HepG2 (cell line): ENCODE data around the gene TNFRSF25. TPM values are rescaled to one million over a fixed set of nuclear protein-coding genes. Genes with fewer than 3 reads are reported as not detected.

Experiments used
- GABPA ChIP-seq, 2 experiments: IDR thresholded peaks; 2 replicates each; pipeline ENCODE4 v1.6.1; 2011 to 2016; ENCODE audit warnings: low read depth in 2 of 2, low read length in 1 of 2, missing biosample characterization in 1 of 2, missing genetic modification characterization in 1 of 2
- PBX2 ChIP-seq: IDR thresholded peaks from 2 replicates; pipeline ENCODE4 v1.6.1; 2016; ENCODE audit warnings: control low read depth
- RARG ChIP-seq: sonication (generic); formaldehyde crosslinking; IDR thresholded peaks from 2 replicates; pipeline ENCODE4 v1.4.0; 2020; ENCODE audit warnings: low read depth, mild to moderate bottlenecking, missing genetic modification reagents
- REPIN1 ChIP-seq: sonication (generic); formaldehyde crosslinking; IDR thresholded peaks from 2 replicates; pipeline ENCODE4 v1.8.0; 2022; ENCODE audit warnings: missing genetic modification reagents, low read depth, mild to moderate bottlenecking, borderline replicate concordance
- ZBED4 ChIP-seq: sonication (generic); formaldehyde crosslinking; IDR thresholded peaks from 2 replicates; pipeline ENCODE4 v1.4.0; 2020; ENCODE audit warnings: missing genetic modification reagents, borderline replicate concordance
- ZBTB4 ChIP-seq: sonication (generic); formaldehyde crosslinking; IDR thresholded peaks from 2 replicates; pipeline ENCODE4 v1.4.0; 2020; ENCODE audit warnings: missing genetic modification reagents, mild to moderate bottlenecking, borderline replicate concordance
- ZFP62 ChIP-seq: sonication (generic); formaldehyde crosslinking; IDR thresholded peaks from 2 replicates; pipeline ENCODE4 v1.4.0; 2020; ENCODE audit warnings: missing genetic modification reagents
- polyA plus RNA-seq, 8 experiments: library from polyadenylated mRNA; depleted of rRNA in 3 of 8; stranded (reverse) in 7 of 8; unstranded in 1 of 8; fragments of >200 nt; fragmentation: Illumina TruSeq in 4 of 8; extraction: Trizol in 4 of 8; gene quantifications; 2 replicates each; pipeline versions ENCODE4 v1.2.1 to v1.2.3, GENCODE V29; 2011 to 2016; ENCODE audit warnings: low read depth in 4 of 8, missing spikeins in 1 of 8, mixed read lengths in 1 of 8; ENCODE audit not compliant: insufficient read depth in 1 of 8
- total RNA-seq, 5 experiments: library from RNA; depleted of rRNA; stranded (reverse); fragments of >200 nt; fragmentation: Illumina TruSeq; extraction: Trizol; gene quantifications; 2 replicates each; pipeline ENCODE4 v1.2.3, GENCODE V29; 2016; ENCODE audit warnings: low read depth in 1 of 5
- TF ChIP-seq, protein P1 (sequence below): sonication (generic); formaldehyde crosslinking; IDR thresholded peaks from 2 replicates; pipeline ENCODE4 v1.4.0; 2020; ENCODE audit warnings: mild to moderate bottlenecking, missing genetic modification reagents, borderline replicate concordance
- TF ChIP-seq, protein P2 (sequence below): sonication (generic); formaldehyde crosslinking; IDR thresholded peaks from 2 replicates; pipeline ENCODE4; 2020; ENCODE audit warnings: missing genetic modification reagents, mild to moderate bottlenecking, borderline replicate concordance

TNFRSF25 gene
- total and polyA plus RNA-seq, 2 of the 13 experiments (the other 11 are each of a cell fraction or from before 2014, with no cell fraction given), result 1.4 to 1.5 TPM

DNA sequence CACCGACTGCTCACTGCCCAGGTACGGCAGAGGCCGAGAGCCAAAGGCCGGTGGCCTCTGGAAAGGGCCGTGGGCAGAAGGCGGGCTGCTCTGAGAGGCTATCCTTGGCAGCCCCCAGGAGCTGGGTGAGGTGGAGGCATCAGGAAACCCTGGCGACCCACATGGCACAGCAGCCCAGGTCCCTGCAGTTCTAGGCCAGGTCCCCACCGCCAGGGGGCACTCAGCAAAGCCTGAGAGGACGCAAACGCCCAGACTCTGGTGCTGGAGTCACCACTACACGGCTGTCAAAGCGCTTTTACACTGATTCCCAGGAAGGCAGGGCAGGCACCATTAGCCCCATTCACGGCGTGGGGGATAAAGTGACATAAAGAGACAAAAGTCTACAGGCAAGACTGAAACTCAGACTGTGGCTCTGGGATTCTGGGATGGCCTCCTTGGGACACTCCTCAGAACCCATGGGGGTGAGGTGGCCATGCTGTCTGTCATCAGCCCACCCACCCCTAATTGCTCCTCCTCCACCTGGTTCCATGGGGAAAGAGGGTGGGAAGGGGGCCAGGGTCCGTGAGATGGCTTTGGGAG, 20.5 kb upstream of the TNFRSF25 start (continued):
- TF ChIP-seq ZBTB4 (CRISPR knock-in tag) (no peak), GABPA (IDR thresholded peaks at IDR 0.05; ENCODE audit: low read depth, low read length) (no peak), GABPA (CRISPR knock-in tag; IDR thresholded peaks at IDR 0.05; ENCODE audit: low read depth) (no peak), PBX2 (no peak), ZFP62 (CRISPR knock-in tag) (no peak), REPIN1 (CRISPR knock-in tag) (peak; percentile 51; the same call in 1 of the 2 replicates), RARG (CRISPR knock-in tag) (no peak), ZBED4 (no peak)
- TF ChIP-seq, protein P1, sequence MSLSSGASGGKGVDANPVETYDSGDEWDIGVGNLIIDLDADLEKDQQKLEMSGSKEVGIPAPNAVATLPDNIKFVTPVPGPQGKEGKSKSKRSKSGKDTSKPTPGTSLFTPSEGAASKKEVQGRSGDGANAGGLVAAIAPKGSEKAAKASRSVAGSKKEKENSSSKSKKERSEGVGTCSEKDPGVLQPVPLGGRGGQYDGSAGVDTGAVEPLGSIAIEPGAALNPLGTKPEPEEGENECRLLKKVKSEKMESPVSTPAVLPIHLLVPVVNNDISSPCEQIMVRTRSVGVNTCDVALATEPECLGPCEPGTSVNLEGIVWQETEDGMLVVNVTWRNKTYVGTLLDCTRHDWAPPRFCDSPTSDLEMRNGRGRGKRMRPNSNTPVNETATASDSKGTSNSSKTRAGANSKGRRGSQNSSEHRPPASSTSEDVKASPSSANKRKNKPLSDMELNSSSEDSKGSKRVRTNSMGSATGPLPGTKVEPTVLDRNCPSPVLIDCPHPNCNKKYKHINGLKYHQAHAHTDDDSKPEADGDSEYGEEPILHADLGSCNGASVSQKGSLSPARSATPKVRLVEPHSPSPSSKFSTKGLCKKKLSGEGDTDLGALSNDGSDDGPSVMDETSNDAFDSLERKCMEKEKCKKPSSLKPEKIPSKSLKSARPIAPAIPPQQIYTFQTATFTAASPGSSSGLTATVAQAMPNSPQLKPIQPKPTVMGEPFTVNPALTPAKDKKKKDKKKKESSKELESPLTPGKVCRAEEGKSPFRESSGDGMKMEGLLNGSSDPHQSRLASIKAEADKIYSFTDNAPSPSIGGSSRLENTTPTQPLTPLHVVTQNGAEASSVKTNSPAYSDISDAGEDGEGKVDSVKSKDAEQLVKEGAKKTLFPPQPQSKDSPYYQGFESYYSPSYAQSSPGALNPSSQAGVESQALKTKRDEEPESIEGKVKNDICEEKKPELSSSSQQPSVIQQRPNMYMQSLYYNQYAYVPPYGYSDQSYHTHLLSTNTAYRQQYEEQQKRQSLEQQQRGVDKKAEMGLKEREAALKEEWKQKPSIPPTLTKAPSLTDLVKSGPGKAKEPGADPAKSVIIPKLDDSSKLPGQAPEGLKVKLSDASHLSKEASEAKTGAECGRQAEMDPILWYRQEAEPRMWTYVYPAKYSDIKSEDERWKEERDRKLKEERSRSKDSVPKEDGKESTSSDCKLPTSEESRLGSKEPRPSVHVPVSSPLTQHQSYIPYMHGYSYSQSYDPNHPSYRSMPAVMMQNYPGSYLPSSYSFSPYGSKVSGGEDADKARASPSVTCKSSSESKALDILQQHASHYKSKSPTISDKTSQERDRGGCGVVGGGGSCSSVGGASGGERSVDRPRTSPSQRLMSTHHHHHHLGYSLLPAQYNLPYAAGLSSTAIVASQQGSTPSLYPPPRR (CRISPR knock-in tag), result no peak
- TF ChIP-seq, protein P2, sequence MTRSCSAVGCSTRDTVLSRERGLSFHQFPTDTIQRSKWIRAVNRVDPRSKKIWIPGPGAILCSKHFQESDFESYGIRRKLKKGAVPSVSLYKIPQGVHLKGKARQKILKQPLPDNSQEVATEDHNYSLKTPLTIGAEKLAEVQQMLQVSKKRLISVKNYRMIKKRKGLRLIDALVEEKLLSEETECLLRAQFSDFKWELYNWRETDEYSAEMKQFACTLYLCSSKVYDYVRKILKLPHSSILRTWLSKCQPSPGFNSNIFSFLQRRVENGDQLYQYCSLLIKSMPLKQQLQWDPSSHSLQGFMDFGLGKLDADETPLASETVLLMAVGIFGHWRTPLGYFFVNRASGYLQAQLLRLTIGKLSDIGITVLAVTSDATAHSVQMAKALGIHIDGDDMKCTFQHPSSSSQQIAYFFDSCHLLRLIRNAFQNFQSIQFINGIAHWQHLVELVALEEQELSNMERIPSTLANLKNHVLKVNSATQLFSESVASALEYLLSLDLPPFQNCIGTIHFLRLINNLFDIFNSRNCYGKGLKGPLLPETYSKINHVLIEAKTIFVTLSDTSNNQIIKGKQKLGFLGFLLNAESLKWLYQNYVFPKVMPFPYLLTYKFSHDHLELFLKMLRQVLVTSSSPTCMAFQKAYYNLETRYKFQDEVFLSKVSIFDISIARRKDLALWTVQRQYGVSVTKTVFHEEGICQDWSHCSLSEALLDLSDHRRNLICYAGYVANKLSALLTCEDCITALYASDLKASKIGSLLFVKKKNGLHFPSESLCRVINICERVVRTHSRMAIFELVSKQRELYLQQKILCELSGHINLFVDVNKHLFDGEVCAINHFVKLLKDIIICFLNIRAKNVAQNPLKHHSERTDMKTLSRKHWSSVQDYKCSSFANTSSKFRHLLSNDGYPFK, result 0 out of 2 replicates have a peak, but pooled peaks have one; percentile 36
